GM10266 (cell line): ENCODE results near the gene SBSN.

Experiments used
- DNase-seq: peaks from one replicate; pipeline ENCODE4 v3.0.0; 2012; ENCODE audit errors: extremely low spot score
- TF ChIP-seq, protein P1 (sequence below): IDR thresholded peaks from 2 replicates; pipeline ENCODE4 v1.5.1; 2012; ENCODE audit warnings: mild to moderate bottlenecking, low read depth; ENCODE audit not compliant: control insufficient read depth, insufficient read depth; ENCODE audit errors: missing control alignments

The SBSN gene

DNA sequence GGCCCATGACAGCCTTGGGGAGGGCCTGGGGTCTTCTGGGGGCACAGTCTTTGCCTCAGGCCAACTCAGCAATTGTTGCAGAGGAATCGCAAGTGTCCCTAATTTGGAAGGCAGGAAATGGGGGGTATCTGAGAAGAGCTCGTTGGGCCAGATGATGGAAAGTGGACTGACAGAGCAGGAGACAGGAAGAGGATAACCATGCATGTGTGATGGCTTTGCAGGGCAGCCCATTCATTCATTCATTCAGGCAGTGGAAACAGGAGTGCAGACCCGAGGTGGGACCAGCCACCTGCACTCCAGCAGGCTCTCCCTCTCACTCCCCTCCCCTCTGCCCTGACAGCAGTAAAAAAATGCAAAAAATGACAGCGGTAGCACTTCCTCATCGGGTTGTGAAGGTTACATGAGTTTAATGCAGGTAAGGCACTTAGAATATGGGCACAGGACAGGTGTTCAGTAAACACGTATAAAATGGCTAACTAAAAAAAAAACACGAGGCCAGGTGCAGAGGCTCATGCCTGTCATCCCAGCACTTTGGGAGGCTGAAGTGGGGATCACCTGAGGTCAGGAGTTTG is 12.3 kb upstream of the SBSN start:
- TF ChIP-seq, protein P1, sequence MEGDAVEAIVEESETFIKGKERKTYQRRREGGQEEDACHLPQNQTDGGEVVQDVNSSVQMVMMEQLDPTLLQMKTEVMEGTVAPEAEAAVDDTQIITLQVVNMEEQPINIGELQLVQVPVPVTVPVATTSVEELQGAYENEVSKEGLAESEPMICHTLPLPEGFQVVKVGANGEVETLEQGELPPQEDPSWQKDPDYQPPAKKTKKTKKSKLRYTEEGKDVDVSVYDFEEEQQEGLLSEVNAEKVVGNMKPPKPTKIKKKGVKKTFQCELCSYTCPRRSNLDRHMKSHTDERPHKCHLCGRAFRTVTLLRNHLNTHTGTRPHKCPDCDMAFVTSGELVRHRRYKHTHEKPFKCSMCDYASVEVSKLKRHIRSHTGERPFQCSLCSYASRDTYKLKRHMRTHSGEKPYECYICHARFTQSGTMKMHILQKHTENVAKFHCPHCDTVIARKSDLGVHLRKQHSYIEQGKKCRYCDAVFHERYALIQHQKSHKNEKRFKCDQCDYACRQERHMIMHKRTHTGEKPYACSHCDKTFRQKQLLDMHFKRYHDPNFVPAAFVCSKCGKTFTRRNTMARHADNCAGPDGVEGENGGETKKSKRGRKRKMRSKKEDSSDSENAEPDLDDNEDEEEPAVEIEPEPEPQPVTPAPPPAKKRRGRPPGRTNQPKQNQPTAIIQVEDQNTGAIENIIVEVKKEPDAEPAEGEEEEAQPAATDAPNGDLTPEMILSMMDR: no peak
- no peak for DNase-seq

DNA sequence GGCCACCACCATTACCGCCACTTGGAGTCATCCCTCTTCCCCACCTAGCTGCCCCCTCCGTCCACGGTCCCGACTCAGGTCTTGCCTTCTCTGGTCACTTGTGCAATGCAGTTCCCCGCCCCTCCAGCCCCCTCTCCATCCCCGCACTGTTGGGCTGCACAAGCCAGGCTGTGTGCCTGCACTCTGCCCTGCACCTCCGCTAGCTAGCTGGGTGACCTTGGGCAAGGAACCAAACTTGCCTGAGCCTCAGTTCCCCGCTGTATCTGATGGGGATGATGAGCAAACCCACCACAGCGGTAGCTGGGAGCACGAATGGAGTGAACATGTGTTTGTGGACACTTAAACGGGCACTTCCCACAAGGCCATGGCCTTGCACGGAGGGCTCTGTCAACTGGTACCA is 11.7 kb upstream of the SBSN start:
- TF ChIP-seq, protein P1: no peak
- no peak for DNase-seq

DNA sequence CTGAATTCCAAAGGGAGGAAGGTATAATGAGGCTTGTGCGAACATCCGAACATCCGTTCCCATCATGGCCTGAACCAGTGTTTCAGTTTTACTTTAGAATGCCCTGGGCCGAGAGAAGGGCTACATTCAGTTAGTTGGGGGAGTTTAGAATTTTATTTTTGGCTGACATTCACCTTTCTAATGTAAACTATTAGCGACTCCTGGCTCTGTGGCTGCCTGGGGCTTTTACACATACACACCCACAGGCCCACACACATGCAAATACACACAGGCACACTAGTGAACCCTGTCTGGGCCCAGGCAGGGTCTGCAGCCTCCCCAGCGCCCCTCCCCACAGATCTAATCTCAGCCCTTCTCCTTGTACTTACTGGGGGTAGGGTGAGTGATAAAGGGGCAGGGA is 11.2 kb upstream of the SBSN start:
- TF ChIP-seq, protein P1: no peak

DNA sequence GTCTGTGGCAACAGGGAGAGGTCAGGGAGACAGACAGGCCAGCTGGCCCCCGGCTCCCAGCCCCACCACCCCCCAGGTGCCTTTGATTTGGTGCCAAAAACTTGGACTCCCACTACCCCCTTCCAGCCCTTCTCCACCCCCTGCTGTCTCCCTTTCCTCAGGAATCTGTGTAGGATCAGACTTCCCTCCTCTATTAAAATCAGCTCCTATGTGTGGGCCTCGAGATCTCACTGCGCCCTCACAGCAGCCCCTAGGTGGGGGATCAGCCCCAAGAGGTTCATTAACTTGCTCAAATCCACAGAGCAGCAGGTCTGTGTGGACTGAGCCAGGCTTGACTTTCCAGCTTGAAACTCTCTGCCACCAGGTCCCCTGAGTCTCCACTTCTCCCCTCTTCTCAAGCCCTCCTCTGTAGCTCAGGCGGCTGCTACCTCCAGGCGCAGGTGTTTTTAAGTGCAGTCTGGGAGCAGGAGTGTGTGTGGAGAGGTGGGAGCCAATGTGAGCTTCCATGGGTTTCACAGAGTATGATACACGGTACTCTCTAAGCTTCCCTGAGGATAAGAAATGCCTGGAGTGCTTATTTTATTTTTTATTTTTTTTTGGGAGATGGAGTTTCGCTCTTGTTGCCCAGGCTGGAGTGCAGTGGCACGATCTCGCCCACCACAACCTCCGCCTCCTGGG is 6.8 kb upstream of the SBSN start:
- no peak for DNase-seq
- TF ChIP-seq, protein P1: no peak

More for the DNA sequence above, 11.2 kb upstream of the SBSN start:
- no peak for DNase-seq

DNA sequence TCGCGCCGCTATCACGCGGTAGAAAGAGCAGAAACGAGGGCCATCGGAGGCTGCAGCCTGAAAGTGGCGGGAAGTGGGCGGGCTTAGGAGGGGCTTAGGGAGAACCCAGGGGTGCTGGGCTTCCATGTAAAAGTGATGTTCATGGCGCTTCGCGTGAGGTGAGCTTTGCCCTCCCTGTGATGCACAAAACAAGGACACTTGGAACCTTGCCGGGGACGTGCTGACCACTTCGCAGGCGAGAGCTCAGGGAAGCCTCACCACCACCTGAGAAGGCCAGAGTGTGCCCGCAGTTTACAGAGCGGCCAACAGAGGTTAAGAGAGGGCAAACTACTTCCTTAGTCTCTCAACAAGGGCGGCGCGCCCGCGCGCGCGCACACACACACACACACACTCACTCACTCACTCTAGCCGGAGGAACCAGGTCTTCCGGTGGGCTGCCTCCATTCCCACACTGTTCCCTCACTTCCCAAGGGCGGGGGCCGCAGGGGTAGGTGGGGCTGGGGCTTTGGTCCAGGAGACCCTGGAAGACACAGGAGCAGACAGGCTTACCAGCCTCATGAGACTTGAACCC is 5.8 kb upstream of the SBSN start:
- DNase-seq: no peak
- TF ChIP-seq, protein P1: no peak

DNA sequence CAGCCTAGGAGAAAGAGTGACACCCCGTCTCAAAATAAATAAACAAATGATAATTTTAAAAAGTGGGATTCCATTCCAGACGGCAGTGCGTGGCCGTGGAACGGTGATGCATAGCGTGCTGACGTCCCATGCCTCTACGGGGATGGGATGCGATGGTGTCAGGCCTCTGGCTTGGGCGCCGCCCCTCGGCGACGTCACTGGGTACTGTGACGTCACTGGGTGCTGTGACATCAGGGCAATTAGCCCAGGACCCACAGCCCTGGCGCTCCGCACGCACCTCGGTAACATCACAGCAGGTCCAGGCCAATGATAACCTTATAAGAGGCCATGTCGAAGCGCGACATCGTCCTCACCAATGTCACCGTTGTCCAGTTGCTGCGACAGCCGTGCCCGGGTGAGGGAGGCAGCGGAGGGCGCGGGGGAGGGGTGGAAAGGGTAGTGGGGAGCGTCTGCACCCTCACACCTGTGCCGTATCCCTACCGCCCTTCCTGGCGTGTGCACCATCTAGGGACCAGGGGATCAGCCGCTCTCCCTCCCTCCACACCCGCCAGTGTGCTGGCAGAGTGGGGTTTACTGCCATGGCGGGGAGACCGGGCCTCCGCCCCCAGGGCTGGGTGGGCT is 5.2 kb upstream of the SBSN start, which contains the start of gene GAPDHS:
Gene GAPDHS (plus strand): TSS at position 256 of the 621 bp plus-strand sequence. CDS start 72 bp downstream, at position 328.
- DNase-seq: no peak
- TF ChIP-seq, protein P1: no peak
